ENCODE data around the gene ZNF438.

DNA sequence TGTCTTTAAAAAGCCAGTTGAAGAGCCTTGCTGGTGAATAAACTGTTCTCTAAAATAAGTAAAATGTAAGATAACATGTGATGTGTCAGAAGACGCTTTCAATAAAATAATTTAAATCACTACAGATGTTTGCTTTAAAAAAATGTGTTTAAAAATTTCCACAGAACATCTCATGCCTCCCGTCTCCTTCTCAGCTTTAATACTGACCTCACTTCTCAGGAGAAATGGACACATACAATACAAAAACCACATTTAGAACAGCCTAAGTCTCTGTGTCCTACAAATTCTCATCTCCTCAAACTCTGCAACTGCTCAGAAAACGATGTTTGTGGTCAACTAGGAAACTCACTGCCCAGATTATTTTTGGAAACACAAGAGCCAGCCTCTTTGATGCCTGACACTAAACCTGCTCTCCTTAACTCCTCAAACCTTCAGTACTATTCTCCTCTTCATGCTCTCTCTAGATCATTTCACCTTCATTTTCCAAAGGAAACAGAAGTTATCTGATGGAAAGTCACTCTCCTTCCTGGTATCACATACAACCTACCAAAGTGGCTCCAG, 120.3 kb downstream of the ZNF438 start:
- TF ChIP-seq POLR2AphosphoS5 (IDR thresholded peaks at IDR 0.05; ENCODE audit: low read depth, low read length) (no peak), SIN3A (IDR thresholded peaks at IDR 0.05; ENCODE audit: borderline replicate concordance, insufficient read depth, low read depth, low read length) (no peak)
- TF ChIP-seq, protein P1, sequence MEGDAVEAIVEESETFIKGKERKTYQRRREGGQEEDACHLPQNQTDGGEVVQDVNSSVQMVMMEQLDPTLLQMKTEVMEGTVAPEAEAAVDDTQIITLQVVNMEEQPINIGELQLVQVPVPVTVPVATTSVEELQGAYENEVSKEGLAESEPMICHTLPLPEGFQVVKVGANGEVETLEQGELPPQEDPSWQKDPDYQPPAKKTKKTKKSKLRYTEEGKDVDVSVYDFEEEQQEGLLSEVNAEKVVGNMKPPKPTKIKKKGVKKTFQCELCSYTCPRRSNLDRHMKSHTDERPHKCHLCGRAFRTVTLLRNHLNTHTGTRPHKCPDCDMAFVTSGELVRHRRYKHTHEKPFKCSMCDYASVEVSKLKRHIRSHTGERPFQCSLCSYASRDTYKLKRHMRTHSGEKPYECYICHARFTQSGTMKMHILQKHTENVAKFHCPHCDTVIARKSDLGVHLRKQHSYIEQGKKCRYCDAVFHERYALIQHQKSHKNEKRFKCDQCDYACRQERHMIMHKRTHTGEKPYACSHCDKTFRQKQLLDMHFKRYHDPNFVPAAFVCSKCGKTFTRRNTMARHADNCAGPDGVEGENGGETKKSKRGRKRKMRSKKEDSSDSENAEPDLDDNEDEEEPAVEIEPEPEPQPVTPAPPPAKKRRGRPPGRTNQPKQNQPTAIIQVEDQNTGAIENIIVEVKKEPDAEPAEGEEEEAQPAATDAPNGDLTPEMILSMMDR (IDR thresholded peaks at IDR 0.05): no peak
- TF ChIP-seq, protein P2, sequence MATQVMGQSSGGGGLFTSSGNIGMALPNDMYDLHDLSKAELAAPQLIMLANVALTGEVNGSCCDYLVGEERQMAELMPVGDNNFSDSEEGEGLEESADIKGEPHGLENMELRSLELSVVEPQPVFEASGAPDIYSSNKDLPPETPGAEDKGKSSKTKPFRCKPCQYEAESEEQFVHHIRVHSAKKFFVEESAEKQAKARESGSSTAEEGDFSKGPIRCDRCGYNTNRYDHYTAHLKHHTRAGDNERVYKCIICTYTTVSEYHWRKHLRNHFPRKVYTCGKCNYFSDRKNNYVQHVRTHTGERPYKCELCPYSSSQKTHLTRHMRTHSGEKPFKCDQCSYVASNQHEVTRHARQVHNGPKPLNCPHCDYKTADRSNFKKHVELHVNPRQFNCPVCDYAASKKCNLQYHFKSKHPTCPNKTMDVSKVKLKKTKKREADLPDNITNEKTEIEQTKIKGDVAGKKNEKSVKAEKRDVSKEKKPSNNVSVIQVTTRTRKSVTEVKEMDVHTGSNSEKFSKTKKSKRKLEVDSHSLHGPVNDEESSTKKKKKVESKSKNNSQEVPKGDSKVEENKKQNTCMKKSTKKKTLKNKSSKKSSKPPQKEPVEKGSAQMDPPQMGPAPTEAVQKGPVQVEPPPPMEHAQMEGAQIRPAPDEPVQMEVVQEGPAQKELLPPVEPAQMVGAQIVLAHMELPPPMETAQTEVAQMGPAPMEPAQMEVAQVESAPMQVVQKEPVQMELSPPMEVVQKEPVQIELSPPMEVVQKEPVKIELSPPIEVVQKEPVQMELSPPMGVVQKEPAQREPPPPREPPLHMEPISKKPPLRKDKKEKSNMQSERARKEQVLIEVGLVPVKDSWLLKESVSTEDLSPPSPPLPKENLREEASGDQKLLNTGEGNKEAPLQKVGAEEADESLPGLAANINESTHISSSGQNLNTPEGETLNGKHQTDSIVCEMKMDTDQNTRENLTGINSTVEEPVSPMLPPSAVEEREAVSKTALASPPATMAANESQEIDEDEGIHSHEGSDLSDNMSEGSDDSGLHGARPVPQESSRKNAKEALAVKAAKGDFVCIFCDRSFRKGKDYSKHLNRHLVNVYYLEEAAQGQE (IDR thresholded peaks at IDR 0.05; ENCODE audit: insufficient read depth in 1 of 2, low read depth in 2 of 2, low read length in 1 of 2): no peak

Measured in Panc1 (cell line).